ENCODE data around the gene RPL37. TPM values are rescaled to one million over a fixed set of nuclear protein-coding genes. Genes with fewer than 3 reads are reported as not detected.

The RPL37 gene
- total and polyA plus RNA-seq, 9 of the 15 experiments (the other 6 are each of a cell fraction or from before 2014, with no cell fraction given): 2,342 to 7,963 (median 4,091) TPM

DNA sequence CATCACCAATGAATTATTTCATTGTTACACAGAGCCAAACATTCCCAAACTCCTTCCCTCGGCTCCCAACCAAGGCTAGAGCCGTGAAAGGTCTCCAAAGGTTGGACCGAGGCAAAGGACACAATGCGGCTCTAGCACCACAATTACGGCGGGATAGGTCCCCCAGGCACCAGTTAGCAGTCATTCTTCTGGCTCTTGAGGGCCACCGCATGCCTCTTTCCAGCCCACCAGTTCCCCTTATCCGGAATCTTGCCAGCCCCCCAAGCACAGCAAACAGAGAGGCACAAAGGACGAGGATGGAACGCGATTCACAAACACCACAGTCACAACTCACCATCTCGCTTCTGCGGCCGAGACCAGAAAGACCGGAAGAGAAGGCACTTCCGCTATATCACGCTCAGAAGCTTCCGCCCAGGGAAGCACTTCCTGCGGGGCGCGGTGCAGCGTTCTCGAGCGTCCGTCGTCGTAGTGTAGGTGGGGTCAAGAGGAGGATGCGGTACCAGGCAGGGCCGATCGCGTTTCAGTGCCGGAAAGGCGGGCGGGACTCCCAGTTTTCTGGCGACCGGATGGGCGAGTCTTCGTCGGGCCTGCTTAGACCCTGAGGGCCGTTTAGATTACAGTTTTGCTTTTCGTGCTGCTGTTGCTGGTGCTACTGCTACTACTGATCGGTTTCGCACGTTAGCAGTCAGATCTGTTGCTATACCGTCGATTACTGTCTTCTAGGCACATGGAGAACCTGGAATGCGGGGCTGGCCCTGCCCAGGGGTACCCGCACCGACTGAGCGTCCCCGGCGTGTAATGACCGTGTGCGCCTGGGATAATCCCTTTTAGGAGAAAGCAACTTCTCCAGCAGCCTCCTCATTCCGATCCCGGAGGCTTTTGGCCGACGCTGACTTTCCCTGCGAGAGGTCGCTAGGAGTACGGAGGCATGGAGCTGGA lies at the start of gene RPL37 (continued):
- no peak for TF ChIP-seq TSC22D4 (tag; IDR thresholded peaks at IDR 0.05)
- TF ChIP-seq, protein P1, sequence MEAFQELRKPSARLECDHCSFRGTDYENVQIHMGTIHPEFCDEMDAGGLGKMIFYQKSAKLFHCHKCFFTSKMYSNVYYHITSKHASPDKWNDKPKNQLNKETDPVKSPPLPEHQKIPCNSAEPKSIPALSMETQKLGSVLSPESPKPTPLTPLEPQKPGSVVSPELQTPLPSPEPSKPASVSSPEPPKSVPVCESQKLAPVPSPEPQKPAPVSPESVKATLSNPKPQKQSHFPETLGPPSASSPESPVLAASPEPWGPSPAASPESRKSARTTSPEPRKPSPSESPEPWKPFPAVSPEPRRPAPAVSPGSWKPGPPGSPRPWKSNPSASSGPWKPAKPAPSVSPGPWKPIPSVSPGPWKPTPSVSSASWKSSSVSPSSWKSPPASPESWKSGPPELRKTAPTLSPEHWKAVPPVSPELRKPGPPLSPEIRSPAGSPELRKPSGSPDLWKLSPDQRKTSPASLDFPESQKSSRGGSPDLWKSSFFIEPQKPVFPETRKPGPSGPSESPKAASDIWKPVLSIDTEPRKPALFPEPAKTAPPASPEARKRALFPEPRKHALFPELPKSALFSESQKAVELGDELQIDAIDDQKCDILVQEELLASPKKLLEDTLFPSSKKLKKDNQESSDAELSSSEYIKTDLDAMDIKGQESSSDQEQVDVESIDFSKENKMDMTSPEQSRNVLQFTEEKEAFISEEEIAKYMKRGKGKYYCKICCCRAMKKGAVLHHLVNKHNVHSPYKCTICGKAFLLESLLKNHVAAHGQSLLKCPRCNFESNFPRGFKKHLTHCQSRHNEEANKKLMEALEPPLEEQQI (IDR thresholded peaks at IDR 0.05): peak; percentile 94
- no peak for TF ChIP-seq NFYB (IDR thresholded peaks at IDR 0.05; ENCODE audit: extremely low read depth, insufficient read length)
- TF ChIP-seq POLR2A (conservative IDR thresholded peaks at IDR 0.05): peak; percentile 100
- no peak for TF ChIP-seq ZNF778 (CRISPR knock-in tag; IDR thresholded peaks at IDR 0.05)
- peak; percentile 77 for TF ChIP-seq FOXK1 (CRISPR knock-in tag; IDR thresholded peaks at IDR 0.05; ENCODE audit: borderline replicate concordance)
- TF ChIP-seq, protein P2, sequence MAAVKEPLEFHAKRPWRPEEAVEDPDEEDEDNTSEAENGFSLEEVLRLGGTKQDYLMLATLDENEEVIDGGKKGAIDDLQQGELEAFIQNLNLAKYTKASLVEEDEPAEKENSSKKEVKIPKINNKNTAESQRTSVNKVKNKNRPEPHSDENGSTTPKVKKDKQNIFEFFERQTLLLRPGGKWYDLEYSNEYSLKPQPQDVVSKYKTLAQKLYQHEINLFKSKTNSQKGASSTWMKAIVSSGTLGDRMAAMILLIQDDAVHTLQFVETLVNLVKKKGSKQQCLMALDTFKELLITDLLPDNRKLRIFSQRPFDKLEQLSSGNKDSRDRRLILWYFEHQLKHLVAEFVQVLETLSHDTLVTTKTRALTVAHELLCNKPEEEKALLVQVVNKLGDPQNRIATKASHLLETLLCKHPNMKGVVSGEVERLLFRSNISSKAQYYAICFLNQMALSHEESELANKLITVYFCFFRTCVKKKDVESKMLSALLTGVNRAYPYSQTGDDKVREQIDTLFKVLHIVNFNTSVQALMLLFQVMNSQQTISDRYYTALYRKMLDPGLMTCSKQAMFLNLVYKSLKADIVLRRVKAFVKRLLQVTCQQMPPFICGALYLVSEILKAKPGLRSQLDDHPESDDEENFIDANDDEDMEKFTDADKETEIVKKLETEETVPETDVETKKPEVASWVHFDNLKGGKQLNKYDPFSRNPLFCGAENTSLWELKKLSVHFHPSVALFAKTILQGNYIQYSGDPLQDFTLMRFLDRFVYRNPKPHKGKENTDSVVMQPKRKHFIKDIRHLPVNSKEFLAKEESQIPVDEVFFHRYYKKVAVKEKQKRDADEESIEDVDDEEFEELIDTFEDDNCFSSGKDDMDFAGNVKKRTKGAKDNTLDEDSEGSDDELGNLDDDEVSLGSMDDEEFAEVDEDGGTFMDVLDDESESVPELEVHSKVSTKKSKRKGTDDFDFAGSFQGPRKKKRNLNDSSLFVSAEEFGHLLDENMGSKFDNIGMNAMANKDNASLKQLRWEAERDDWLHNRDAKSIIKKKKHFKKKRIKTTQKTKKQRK (IDR thresholded peaks at IDR 0.05; ENCODE audit: borderline replicate concordance, low read depth, low read length): 0 out of 2 replicates have a peak, but pooled peaks have one; percentile 29
- 0 out of 2 replicates have a peak, but pooled peaks have one; percentile 31 for TF ChIP-seq ZNF561 (CRISPR knock-in tag; conservative IDR thresholded peaks at IDR 0.05)
- TF ChIP-seq ZKSCAN3 (CRISPR knock-in tag; IDR thresholded peaks at IDR 0.05): no peak
- TF ChIP-seq TGIF2 (CRISPR knock-in tag; IDR thresholded peaks at IDR 0.05): no peak; the same call in 1 of the 2 replicates
- peak; percentile 65 for TF ChIP-seq NCOA4 (IDR thresholded peaks at IDR 0.05; ENCODE audit: partially characterized antibody)
- TF ChIP-seq, protein P3, sequence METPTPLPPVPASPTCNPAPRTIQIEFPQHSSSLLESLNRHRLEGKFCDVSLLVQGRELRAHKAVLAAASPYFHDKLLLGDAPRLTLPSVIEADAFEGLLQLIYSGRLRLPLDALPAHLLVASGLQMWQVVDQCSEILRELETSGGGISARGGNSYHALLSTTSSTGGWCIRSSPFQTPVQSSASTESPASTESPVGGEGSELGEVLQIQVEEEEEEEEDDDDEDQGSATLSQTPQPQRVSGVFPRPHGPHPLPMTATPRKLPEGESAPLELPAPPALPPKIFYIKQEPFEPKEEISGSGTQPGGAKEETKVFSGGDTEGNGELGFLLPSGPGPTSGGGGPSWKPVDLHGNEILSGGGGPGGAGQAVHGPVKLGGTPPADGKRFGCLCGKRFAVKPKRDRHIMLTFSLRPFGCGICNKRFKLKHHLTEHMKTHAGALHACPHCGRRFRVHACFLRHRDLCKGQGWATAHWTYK (CRISPR knock-in tag; IDR thresholded peaks at IDR 0.05): 0 out of 2 replicates have a peak, but pooled peaks have one; percentile 14
- TF ChIP-seq POLR3G (IDR thresholded peaks at IDR 0.05; ENCODE audit: extremely low read depth, insufficient read length, insufficient replicate concordance): no peak
- TF ChIP-seq TAL1 (IDR thresholded peaks at IDR 0.05): peak; percentile 3; the same call in 1 of the 2 replicates
- TF ChIP-seq, protein P4, sequence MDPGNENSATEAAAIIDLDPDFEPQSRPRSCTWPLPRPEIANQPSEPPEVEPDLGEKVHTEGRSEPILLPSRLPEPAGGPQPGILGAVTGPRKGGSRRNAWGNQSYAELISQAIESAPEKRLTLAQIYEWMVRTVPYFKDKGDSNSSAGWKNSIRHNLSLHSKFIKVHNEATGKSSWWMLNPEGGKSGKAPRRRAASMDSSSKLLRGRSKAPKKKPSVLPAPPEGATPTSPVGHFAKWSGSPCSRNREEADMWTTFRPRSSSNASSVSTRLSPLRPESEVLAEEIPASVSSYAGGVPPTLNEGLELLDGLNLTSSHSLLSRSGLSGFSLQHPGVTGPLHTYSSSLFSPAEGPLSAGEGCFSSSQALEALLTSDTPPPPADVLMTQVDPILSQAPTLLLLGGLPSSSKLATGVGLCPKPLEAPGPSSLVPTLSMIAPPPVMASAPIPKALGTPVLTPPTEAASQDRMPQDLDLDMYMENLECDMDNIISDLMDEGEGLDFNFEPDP (CRISPR knock-in tag; IDR thresholded peaks at IDR 0.05): no peak
- TF ChIP-seq MEIS2 (IDR thresholded peaks at IDR 0.05; ENCODE audit: partially characterized antibody): no peak
- TF ChIP-seq SMARCE1 (IDR thresholded peaks at IDR 0.05): no peak
- no peak for TF ChIP-seq ZNF57 (CRISPR knock-in tag; IDR thresholded peaks at IDR 0.05)
- no peak for TF ChIP-seq ZNF121 (CRISPR knock-in tag; conservative IDR thresholded peaks at IDR 0.05)
- TF ChIP-seq POLR2AphosphoS2 (IDR thresholded peaks at IDR 0.05; ENCODE audit: low read length): peak; percentile 93
